ENCODE measurements around the gene KRT28.
"Not testable (repeated sequence)": the region's sequence is repeated elsewhere in the genome, so short reads cannot be mapped to it uniquely, and the experiment has no call there.

GRCh38 chr17:40748666-40749065 lies 51.1 kb downstream of the KRT28 start:
- TF ChIP-seq, protein P1, sequence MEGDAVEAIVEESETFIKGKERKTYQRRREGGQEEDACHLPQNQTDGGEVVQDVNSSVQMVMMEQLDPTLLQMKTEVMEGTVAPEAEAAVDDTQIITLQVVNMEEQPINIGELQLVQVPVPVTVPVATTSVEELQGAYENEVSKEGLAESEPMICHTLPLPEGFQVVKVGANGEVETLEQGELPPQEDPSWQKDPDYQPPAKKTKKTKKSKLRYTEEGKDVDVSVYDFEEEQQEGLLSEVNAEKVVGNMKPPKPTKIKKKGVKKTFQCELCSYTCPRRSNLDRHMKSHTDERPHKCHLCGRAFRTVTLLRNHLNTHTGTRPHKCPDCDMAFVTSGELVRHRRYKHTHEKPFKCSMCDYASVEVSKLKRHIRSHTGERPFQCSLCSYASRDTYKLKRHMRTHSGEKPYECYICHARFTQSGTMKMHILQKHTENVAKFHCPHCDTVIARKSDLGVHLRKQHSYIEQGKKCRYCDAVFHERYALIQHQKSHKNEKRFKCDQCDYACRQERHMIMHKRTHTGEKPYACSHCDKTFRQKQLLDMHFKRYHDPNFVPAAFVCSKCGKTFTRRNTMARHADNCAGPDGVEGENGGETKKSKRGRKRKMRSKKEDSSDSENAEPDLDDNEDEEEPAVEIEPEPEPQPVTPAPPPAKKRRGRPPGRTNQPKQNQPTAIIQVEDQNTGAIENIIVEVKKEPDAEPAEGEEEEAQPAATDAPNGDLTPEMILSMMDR (IDR thresholded peaks at IDR 0.05): not testable (repeated sequence)
- TF ChIP-seq POLR2A (IDR thresholded peaks at IDR 0.05): not testable (repeated sequence)

Measured in adrenal gland (tissue), 5 donors.